Neural cell (in vitro differentiated cells): ENCODE data around the gene PTPRN2. TPM values are rescaled to one million over a fixed set of nuclear protein-coding genes. Genes with fewer than 3 reads are reported as not detected.

Source experiments
- H2AFZ ChIP-seq: fragments of 200-600, 300-800 bp; sonication (generic), shearing (Covaris generic); 2 replicates; pipeline ENCODE4 v1.6.0; 2014; ENCODE audit warnings: low read depth, mild to moderate bottlenecking, antibody characterized with exemption, low read length, moderate library complexity
- H3F3A ChIP-seq: fragments of 200-600 bp; shearing (Covaris generic); 2 replicates; pipeline ENCODE4 v1.6.1; 2016; ENCODE audit warnings: mild to moderate bottlenecking, moderate library complexity, mixed read lengths, antibody characterized with exemption, low read length; ENCODE audit not compliant: insufficient read depth, poor library complexity, severe bottlenecking
- H3K27ac ChIP-seq: fragments of 200-600, 300-800 bp; sonication (generic), shearing (Covaris generic); 2 replicates; pipeline ENCODE4 v1.5.1; 2014; ENCODE audit warnings: mild to moderate bottlenecking, low read length, moderate library complexity
- H3K27me3 ChIP-seq: fragments of 300-800, 200-600 bp; sonication (generic), shearing (Covaris generic); 2 replicates; pipeline ENCODE4 v1.6.0; 2014; ENCODE audit warnings: mild to moderate bottlenecking, low read depth, low read length, moderate library complexity; ENCODE audit not compliant: insufficient read depth
- H3K36me3 ChIP-seq: fragments of 300-800, 200-600 bp; sonication (generic), shearing (Covaris generic); 2 replicates; pipeline ENCODE4 v1.5.1; 2014; ENCODE audit warnings: mild to moderate bottlenecking, antibody characterized with exemption, low read length, moderate library complexity; ENCODE audit not compliant: insufficient read depth
- H3K4me2 ChIP-seq: fragments of 300-800, 200-600 bp; sonication (generic), shearing (Covaris generic); 2 replicates; pipeline ENCODE4 v1.6.0; 2014; ENCODE audit warnings: mild to moderate bottlenecking, low read length
- H3K4me3 ChIP-seq: fragments of 300-800, 200-600 bp; sonication (generic), shearing (Covaris generic); 2 replicates; pipeline ENCODE4 v1.5.1; 2014; ENCODE audit warnings: mild to moderate bottlenecking, low read length, moderate library complexity
- H3K79me2 ChIP-seq: fragments of 200-600 bp; shearing (Covaris generic); replicated peaks from 2 replicates; pipeline ENCODE4 v1.6.0; 2014; ENCODE audit warnings: mild to moderate bottlenecking, low read length, moderate library complexity; ENCODE audit not compliant: insufficient read depth
- H3K9ac ChIP-seq: fragments of 300-800, 200-600 bp; sonication (generic), shearing (Covaris generic); 2 replicates; pipeline ENCODE4 v1.6.1; 2016; ENCODE audit warnings: mild to moderate bottlenecking, low read length, mixed read lengths
- H3K9me2 ChIP-seq: fragments of 200-600 bp; shearing (Covaris generic); 2 replicates; pipeline ENCODE4 v1.6.1; 2016; ENCODE audit warnings: mild to moderate bottlenecking, low read length, mixed read lengths; ENCODE audit not compliant: insufficient read depth
- H3K9me3 ChIP-seq: fragments of 200-600, 300-800 bp; sonication (generic), shearing (Covaris generic); 2 replicates; pipeline ENCODE4 v1.6.1; 2016; ENCODE audit warnings: mild to moderate bottlenecking, mixed run types, low read length, moderate library complexity, mixed read lengths
- H4K20me1 ChIP-seq: fragments of 200-600 bp; shearing (Covaris generic); 2 replicates; pipeline ENCODE4 v1.6.1; 2016; ENCODE audit warnings: mild to moderate bottlenecking, mixed run types; ENCODE audit not compliant: insufficient read depth
- CTCF ChIP-seq: fragments of 450-650 bp; IDR thresholded peaks from 2 replicates; pipeline ENCODE4 v1.5.1; 2014; ENCODE audit warnings: antibody characterized with exemption, mild to moderate bottlenecking, moderate library complexity; ENCODE audit not compliant: poor library complexity, severe bottlenecking
- EP300 ChIP-seq: fragments of 450-650 bp; conservative IDR thresholded peaks from 2 replicates; pipeline ENCODE4 v1.6.1; 2014; ENCODE audit warnings: antibody characterized with exemption, mild to moderate bottlenecking, moderate library complexity; ENCODE audit not compliant: poor library complexity, severe bottlenecking
- EZH2 ChIP-seq: fragments of 200-600, 300-800 bp; shearing (Covaris generic), sonication (generic); IDR thresholded peaks from 2 replicates; pipeline ENCODE4 v1.6.1; 2014; ENCODE audit warnings: antibody characterized with exemption, low read length, borderline replicate concordance, mild to moderate bottlenecking; ENCODE audit not compliant: insufficient read depth, poor library complexity, severe bottlenecking
- MXI1 ChIP-seq: fragments of 450-650 bp; conservative IDR thresholded peaks from 2 replicates; pipeline ENCODE4 v1.6.1; 2014; ENCODE audit warnings: antibody characterized with exemption, mild to moderate bottlenecking; ENCODE audit not compliant: poor library complexity, severe bottlenecking
- POLR2AphosphoS5 ChIP-seq: IDR thresholded peaks from 2 replicates; pipeline ENCODE4 v1.6.1; 2012
- RAD21 ChIP-seq: fragments of 450-650 bp; conservative IDR thresholded peaks from 2 replicates; pipeline ENCODE4 v1.6.1; 2014; ENCODE audit warnings: antibody characterized with exemption, mild to moderate bottlenecking, moderate library complexity
- REST ChIP-seq: IDR thresholded peaks from 2 replicates; pipeline ENCODE4 v1.6.1; 2012; ENCODE audit warnings: borderline replicate concordance
- TAF1 ChIP-seq: IDR thresholded peaks from 2 replicates; pipeline ENCODE4 v1.6.1; 2012; ENCODE audit warnings: low read depth
- polyA plus RNA-seq: library from polyadenylated mRNA; depleted of rRNA; stranded (reverse); fragments of >200 nt; gene quantifications from 2 replicates; pipeline ENCODE4 v1.2.3, GENCODE V29; 2014

Gene PTPRN2
- polyA plus RNA-seq, 1 donor from 2014 or later, result 31.0 TPM

GRCh38 chr7:157709531-157710251 lies 877.9 kb downstream of the PTPRN2 start:
- H3K27ac ChIP-seq, result no peak overlapping the region
- no peaks in the 10 kb centered on the region for H3K79me2 ChIP-seq
- H3K9me2 ChIP-seq, result no peaks in the 10 kb centered on the region
- no peaks in the 10 kb centered on the region for H3F3A ChIP-seq
- H3K27me3 ChIP-seq, result no peaks in the 10 kb centered on the region
- no peaks in the 10 kb centered on the region for H3K36me3 ChIP-seq
- no peaks in the 10 kb centered on the region for H3K9me3 ChIP-seq
- H2AFZ ChIP-seq, result no peak overlapping the region
- H3K4me2 ChIP-seq, result no peak overlapping the region
- H3K4me3 ChIP-seq, result no peak overlapping the region
- no peak overlapping the region for H3K9ac ChIP-seq
- TF ChIP-seq CTCF (no peak), POLR2AphosphoS5 (no peak), REST (no peak), EP300 (no peak), MXI1 (no peak), TAF1 (no peak), EZH2 (no peak)
- H4K20me1 ChIP-seq, result no peaks in the 10 kb centered on the region

GRCh38 chr7:157708919-157709295 lies 878.7 kb downstream of the PTPRN2 start:
- Histone ChIP-seq H3F3A (no peaks in the 10 kb centered on the region), H3K27ac (no peak overlapping the region), H4K20me1 (no peaks in the 10 kb centered on the region), H3K9me2 (no peaks in the 10 kb centered on the region), H3K4me3 (no peak overlapping the region), H3K36me3 (no peaks in the 10 kb centered on the region), H3K9me3 (no peaks in the 10 kb centered on the region), H2AFZ (no peak overlapping the region), H3K79me2 (no peaks in the 10 kb centered on the region), H3K27me3 (no peaks in the 10 kb centered on the region), H3K4me2 (no peak overlapping the region), H3K9ac (no peak overlapping the region)
- TF ChIP-seq CTCF, result no peak
- TF ChIP-seq RAD21, result no peak
